ENCODE results near the gene FKBP10. TPM values are rescaled to one million over a fixed set of nuclear protein-coding genes. Genes with fewer than 3 reads are reported as not detected.
"Not testable (repeated sequence)": the region's sequence is repeated elsewhere in the genome, so short reads cannot be mapped to it uniquely, and the experiment has no call there.

Gene FKBP10
- total RNA-seq, 1 experiment from 2014 or later: 112 TPM

DNA sequence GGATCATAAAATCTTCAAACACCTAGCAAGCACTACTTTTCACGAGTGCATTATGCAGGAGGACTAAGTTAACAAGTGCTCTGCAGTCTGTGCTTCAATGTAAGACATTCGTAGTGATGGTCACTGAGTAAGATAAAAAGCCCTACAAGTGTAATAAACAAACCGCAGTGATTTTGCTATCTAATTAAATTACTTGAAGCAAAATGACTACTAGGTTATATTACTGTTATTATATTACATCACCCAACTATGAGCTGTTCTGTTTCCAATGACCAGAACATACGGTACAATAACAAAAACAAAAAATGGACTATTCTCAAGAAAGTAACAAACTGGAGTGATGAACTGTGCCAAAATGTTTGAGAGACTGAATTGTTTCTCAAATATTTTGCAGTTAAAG is 36.0 kb downstream of the FKBP10 start:
- no peaks in the 10 kb centered on the region for H3K27me3 ChIP-seq (replicated peaks; ENCODE audit: control insufficient read depth, insufficient read depth, low read length)
- H3K4me1 ChIP-seq: no peaks in the 10 kb centered on the region
- H3K27me3 Mint-ChIP-seq (ENCODE audit: insufficient read depth, unreplicated experiment): no peaks in the 10 kb centered on the region
- no peaks in the 10 kb centered on the region for H3K9me3 ChIP-seq
- no peak overlapping the region for H3K27ac Mint-ChIP-seq (ENCODE audit: unreplicated experiment)
- no peak for DNase-seq
- H3K36me3 ChIP-seq (ENCODE audit: control insufficient read depth, insufficient read depth, low read length): no peaks in the 10 kb centered on the region; the same call in 1 of the 2 replicates
- H3K4me3 Mint-ChIP-seq (ENCODE audit: unreplicated experiment): no peak overlapping the region
- H3K9me3 Mint-ChIP-seq (ENCODE audit: unreplicated experiment): no peaks in the 10 kb centered on the region
- ChIA-PET CTCF (no interaction called here), POLR2A (no interaction called here)
- no peak overlapping the region for H3K4me3 ChIP-seq (ENCODE audit: low read depth, low read length)
- no TSS peak for BruUV-seq (replicated peaks)
- peaks cover 34% of the 10 kb centered on the region for H3K36me3 Mint-ChIP-seq (ENCODE audit: insufficient read depth, unreplicated experiment)
- H3K4me1 Mint-ChIP-seq (ENCODE audit: low read depth, unreplicated experiment): no peaks in the 10 kb centered on the region
- TF ChIP-seq, protein P1, sequence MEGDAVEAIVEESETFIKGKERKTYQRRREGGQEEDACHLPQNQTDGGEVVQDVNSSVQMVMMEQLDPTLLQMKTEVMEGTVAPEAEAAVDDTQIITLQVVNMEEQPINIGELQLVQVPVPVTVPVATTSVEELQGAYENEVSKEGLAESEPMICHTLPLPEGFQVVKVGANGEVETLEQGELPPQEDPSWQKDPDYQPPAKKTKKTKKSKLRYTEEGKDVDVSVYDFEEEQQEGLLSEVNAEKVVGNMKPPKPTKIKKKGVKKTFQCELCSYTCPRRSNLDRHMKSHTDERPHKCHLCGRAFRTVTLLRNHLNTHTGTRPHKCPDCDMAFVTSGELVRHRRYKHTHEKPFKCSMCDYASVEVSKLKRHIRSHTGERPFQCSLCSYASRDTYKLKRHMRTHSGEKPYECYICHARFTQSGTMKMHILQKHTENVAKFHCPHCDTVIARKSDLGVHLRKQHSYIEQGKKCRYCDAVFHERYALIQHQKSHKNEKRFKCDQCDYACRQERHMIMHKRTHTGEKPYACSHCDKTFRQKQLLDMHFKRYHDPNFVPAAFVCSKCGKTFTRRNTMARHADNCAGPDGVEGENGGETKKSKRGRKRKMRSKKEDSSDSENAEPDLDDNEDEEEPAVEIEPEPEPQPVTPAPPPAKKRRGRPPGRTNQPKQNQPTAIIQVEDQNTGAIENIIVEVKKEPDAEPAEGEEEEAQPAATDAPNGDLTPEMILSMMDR (IDR thresholded peaks at IDR 0.05; ENCODE audit: insufficient read depth in 1 of 2, low read depth in 1 of 2, low read length in 1 of 2, severe bottlenecking in 1 of 2, unreplicated experiment in 1 of 2): no peak
- intact Hi-C loops (cut with micrococcal nuclease; ENCODE audit: unreplicated experiment): no loop called here

DNA sequence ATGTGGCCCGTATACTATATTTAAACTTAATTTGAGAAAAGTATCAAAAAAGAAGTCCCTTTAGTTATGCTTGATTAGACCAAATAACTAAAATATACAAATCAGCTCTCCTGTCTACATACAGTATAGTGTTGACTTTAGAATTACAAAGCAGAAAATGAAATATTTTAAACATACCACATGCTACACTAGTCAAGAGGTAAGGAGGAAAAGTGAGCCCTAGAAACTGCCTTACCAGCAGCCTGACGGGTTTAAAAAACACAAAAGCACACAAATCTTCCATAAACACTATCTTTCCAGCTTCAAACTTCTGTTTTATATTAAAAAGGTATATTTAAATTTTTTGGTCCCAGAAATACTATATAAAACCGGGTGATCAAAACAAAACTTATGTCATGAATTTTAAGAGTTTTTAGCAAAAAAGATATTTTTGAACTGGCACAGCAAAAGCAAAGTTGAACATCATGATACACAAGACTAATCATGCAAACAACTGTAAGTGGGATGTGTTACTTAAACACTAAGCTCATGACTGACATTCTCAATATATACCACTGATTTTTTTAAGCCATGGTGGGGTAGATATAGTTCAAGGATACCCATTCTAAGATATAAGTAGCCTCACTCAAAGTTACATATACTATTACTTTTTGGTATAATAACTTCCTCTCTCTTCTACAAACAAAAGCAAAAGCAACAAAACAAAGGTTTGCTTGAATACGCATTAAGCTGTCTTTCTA is 36.6 kb downstream of the FKBP10 start:
- Histone ChIP-seq H3K4me3 (ENCODE audit: low read depth, low read length) (no peak overlapping the region), H3K9me3 (no peaks in the 10 kb centered on the region), H3K4me1 (no peaks in the 10 kb centered on the region), H3K36me3 (ENCODE audit: control insufficient read depth, insufficient read depth, low read length) (no peaks in the 10 kb centered on the region; the same call in 1 of the 2 replicates), H3K27me3 (replicated peaks; ENCODE audit: control insufficient read depth, insufficient read depth, low read length) (no peaks in the 10 kb centered on the region)
- no TSS peak for BruUV-seq (replicated peaks)
- Mint-ChIP-seq H3K27me3 (ENCODE audit: insufficient read depth, unreplicated experiment) (no peaks in the 10 kb centered on the region), H3K4me3 (ENCODE audit: unreplicated experiment) (no peak overlapping the region), H3K4me1 (ENCODE audit: low read depth, unreplicated experiment) (no peaks in the 10 kb centered on the region), H3K9me3 (ENCODE audit: unreplicated experiment) (no peaks in the 10 kb centered on the region), H3K36me3 (ENCODE audit: insufficient read depth, unreplicated experiment) (peaks cover 40% of the 10 kb centered on the region), H3K27ac (ENCODE audit: unreplicated experiment) (no peak overlapping the region)
- POLR2A ChIA-PET: interaction anchor here (0.9 kb wide), 1 partner anchor 108 kb away, joined by 3 read pairs; no protein-coding TSS in a partner anchor
- intact Hi-C loops (cut with micrococcal nuclease; ENCODE audit: unreplicated experiment): no loop called here
- CTCF ChIA-PET: no interaction called here
- TF ChIP-seq, protein P1 (IDR thresholded peaks at IDR 0.05; ENCODE audit: insufficient read depth in 1 of 2, low read depth in 1 of 2, low read length in 1 of 2, severe bottlenecking in 1 of 2, unreplicated experiment in 1 of 2): no peak
- no peak for DNase-seq

DNA sequence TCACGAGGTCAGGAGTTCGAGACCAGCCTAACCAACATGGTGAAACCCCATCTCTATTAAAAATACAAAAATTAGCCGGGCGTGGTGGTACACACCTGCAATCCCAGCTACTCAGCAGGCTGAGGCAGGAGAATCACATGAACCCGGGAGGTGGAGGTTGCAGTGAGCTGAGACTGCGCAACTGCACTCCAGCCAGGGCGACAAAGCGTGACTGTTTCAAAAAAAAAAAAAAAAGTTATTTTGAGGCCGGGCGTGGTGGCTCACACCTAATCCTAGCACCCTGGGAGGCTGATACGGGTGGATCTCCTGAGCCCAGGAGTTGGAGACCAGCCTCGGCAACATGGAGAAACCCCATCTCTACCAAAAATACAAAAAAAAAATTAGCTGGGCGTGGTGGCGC is 38.6 kb downstream of the FKBP10 start:
- H3K4me3 ChIP-seq (ENCODE audit: low read depth, low read length); H3K4me1 ChIP-seq; intact Hi-C loops (cut with micrococcal nuclease; ENCODE audit: unreplicated experiment); CTCF ChIA-PET; BruUV-seq (replicated peaks); H3K4me1 Mint-ChIP-seq (ENCODE audit: low read depth, unreplicated experiment); H3K4me3 Mint-ChIP-seq (ENCODE audit: unreplicated experiment); DNase-seq; H3K27ac Mint-ChIP-seq (ENCODE audit: unreplicated experiment); H3K9me3 Mint-ChIP-seq (ENCODE audit: unreplicated experiment); H3K9me3 ChIP-seq; H3K36me3 ChIP-seq (ENCODE audit: control insufficient read depth, insufficient read depth, low read length); H3K27me3 ChIP-seq (replicated peaks; ENCODE audit: control insufficient read depth, insufficient read depth, low read length); H3K27me3 Mint-ChIP-seq (ENCODE audit: insufficient read depth, unreplicated experiment); POLR2A ChIA-PET: not testable (repeated sequence)
- peaks cover 55% of the 10 kb centered on the region for H3K36me3 Mint-ChIP-seq (ENCODE audit: insufficient read depth, unreplicated experiment)
